PFSK-1 (cell line): Measurements from ENCODE around the gene TENT4B.

Source experiments
- POLR2AphosphoS5 ChIP-seq: IDR thresholded peaks from 2 replicates; pipeline ENCODE4 v1.6.1; 2012; ENCODE audit warnings: low read depth, mild to moderate bottlenecking, control low read depth, low read length, moderate library complexity
- TAF1 ChIP-seq: IDR thresholded peaks from 2 replicates; pipeline ENCODE4 v1.6.1; 2012; ENCODE audit warnings: low read length, control low read depth, borderline replicate concordance; ENCODE audit not compliant: insufficient read depth

GRCh38 chr16:50272687-50273381, 119.7 kb downstream of the TENT4B start:
- TF ChIP-seq TAF1 = no peak
- no peak for TF ChIP-seq POLR2AphosphoS5
